Neural cell (in vitro differentiated cells): ENCODE data around the gene GNAS. TPM values are rescaled to one million over a fixed set of nuclear protein-coding genes. Genes with fewer than 3 reads are reported as not detected.

ENCODE experiments used
- H2AFZ ChIP-seq: fragments of 200-600, 300-800 bp; sonication (generic), shearing (Covaris generic); 2 replicates; pipeline ENCODE4 v1.6.0; 2014; ENCODE audit warnings: low read depth, mild to moderate bottlenecking, antibody characterized with exemption, low read length, moderate library complexity
- H3F3A ChIP-seq: fragments of 200-600 bp; shearing (Covaris generic); 2 replicates; pipeline ENCODE4 v1.6.1; 2016; ENCODE audit warnings: mild to moderate bottlenecking, moderate library complexity, mixed read lengths, antibody characterized with exemption, low read length; ENCODE audit not compliant: insufficient read depth, poor library complexity, severe bottlenecking
- H3K27ac ChIP-seq: fragments of 200-600, 300-800 bp; sonication (generic), shearing (Covaris generic); 2 replicates; pipeline ENCODE4 v1.5.1; 2014; ENCODE audit warnings: mild to moderate bottlenecking, low read length, moderate library complexity
- H3K27me3 ChIP-seq: fragments of 300-800, 200-600 bp; sonication (generic), shearing (Covaris generic); 2 replicates; pipeline ENCODE4 v1.6.0; 2014; ENCODE audit warnings: mild to moderate bottlenecking, low read depth, low read length, moderate library complexity; ENCODE audit not compliant: insufficient read depth
- H3K36me3 ChIP-seq: fragments of 300-800, 200-600 bp; sonication (generic), shearing (Covaris generic); 2 replicates; pipeline ENCODE4 v1.5.1; 2014; ENCODE audit warnings: mild to moderate bottlenecking, antibody characterized with exemption, low read length, moderate library complexity; ENCODE audit not compliant: insufficient read depth
- H3K4me2 ChIP-seq: fragments of 300-800, 200-600 bp; sonication (generic), shearing (Covaris generic); 2 replicates; pipeline ENCODE4 v1.6.0; 2014; ENCODE audit warnings: mild to moderate bottlenecking, low read length
- H3K4me3 ChIP-seq: fragments of 300-800, 200-600 bp; sonication (generic), shearing (Covaris generic); 2 replicates; pipeline ENCODE4 v1.5.1; 2014; ENCODE audit warnings: mild to moderate bottlenecking, low read length, moderate library complexity
- H3K79me2 ChIP-seq: fragments of 200-600 bp; shearing (Covaris generic); replicated peaks from 2 replicates; pipeline ENCODE4 v1.6.0; 2014; ENCODE audit warnings: mild to moderate bottlenecking, low read length, moderate library complexity; ENCODE audit not compliant: insufficient read depth
- H3K9ac ChIP-seq: fragments of 300-800, 200-600 bp; sonication (generic), shearing (Covaris generic); 2 replicates; pipeline ENCODE4 v1.6.1; 2016; ENCODE audit warnings: mild to moderate bottlenecking, low read length, mixed read lengths
- H3K9me2 ChIP-seq: fragments of 200-600 bp; shearing (Covaris generic); 2 replicates; pipeline ENCODE4 v1.6.1; 2016; ENCODE audit warnings: mild to moderate bottlenecking, low read length, mixed read lengths; ENCODE audit not compliant: insufficient read depth
- H3K9me3 ChIP-seq: fragments of 200-600, 300-800 bp; sonication (generic), shearing (Covaris generic); 2 replicates; pipeline ENCODE4 v1.6.1; 2016; ENCODE audit warnings: mild to moderate bottlenecking, mixed run types, low read length, moderate library complexity, mixed read lengths
- H4K20me1 ChIP-seq: fragments of 200-600 bp; shearing (Covaris generic); 2 replicates; pipeline ENCODE4 v1.6.1; 2016; ENCODE audit warnings: mild to moderate bottlenecking, mixed run types; ENCODE audit not compliant: insufficient read depth
- EP300 ChIP-seq: fragments of 450-650 bp; conservative IDR thresholded peaks from 2 replicates; pipeline ENCODE4 v1.6.1; 2014; ENCODE audit warnings: antibody characterized with exemption, mild to moderate bottlenecking, moderate library complexity; ENCODE audit not compliant: poor library complexity, severe bottlenecking
- EZH2 ChIP-seq: fragments of 200-600, 300-800 bp; shearing (Covaris generic), sonication (generic); IDR thresholded peaks from 2 replicates; pipeline ENCODE4 v1.6.1; 2014; ENCODE audit warnings: antibody characterized with exemption, low read length, borderline replicate concordance, mild to moderate bottlenecking; ENCODE audit not compliant: insufficient read depth, poor library complexity, severe bottlenecking
- MXI1 ChIP-seq: fragments of 450-650 bp; conservative IDR thresholded peaks from 2 replicates; pipeline ENCODE4 v1.6.1; 2014; ENCODE audit warnings: antibody characterized with exemption, mild to moderate bottlenecking; ENCODE audit not compliant: poor library complexity, severe bottlenecking
- POLR2AphosphoS5 ChIP-seq: IDR thresholded peaks from 2 replicates; pipeline ENCODE4 v1.6.1; 2012
- RAD21 ChIP-seq: fragments of 450-650 bp; conservative IDR thresholded peaks from 2 replicates; pipeline ENCODE4 v1.6.1; 2014; ENCODE audit warnings: antibody characterized with exemption, mild to moderate bottlenecking, moderate library complexity
- SMC3 ChIP-seq: fragments of 450-650 bp; conservative IDR thresholded peaks from 2 replicates; pipeline ENCODE4 v1.6.1; 2014; ENCODE audit warnings: antibody characterized with exemption, mild to moderate bottlenecking, moderate library complexity; ENCODE audit not compliant: poor library complexity
- TAF1 ChIP-seq: IDR thresholded peaks from 2 replicates; pipeline ENCODE4 v1.6.1; 2012; ENCODE audit warnings: low read depth
- polyA plus RNA-seq: library from polyadenylated mRNA; depleted of rRNA; stranded (reverse); fragments of >200 nt; gene quantifications from 2 replicates; pipeline ENCODE4 v1.2.3, GENCODE V29; 2014
- TF ChIP-seq, protein P1 (sequence below): fragments of 450-650 bp; IDR thresholded peaks from 2 replicates; pipeline ENCODE4 v1.5.1; 2014; ENCODE audit warnings: antibody characterized with exemption, mild to moderate bottlenecking, moderate library complexity; ENCODE audit not compliant: poor library complexity, severe bottlenecking
- TF ChIP-seq, protein P2 (sequence below): IDR thresholded peaks from 2 replicates; pipeline ENCODE4 v1.6.1; 2012; ENCODE audit warnings: borderline replicate concordance

Gene GNAS
- polyA plus RNA-seq, 1 donor from 2014 or later: 958 TPM

DNA sequence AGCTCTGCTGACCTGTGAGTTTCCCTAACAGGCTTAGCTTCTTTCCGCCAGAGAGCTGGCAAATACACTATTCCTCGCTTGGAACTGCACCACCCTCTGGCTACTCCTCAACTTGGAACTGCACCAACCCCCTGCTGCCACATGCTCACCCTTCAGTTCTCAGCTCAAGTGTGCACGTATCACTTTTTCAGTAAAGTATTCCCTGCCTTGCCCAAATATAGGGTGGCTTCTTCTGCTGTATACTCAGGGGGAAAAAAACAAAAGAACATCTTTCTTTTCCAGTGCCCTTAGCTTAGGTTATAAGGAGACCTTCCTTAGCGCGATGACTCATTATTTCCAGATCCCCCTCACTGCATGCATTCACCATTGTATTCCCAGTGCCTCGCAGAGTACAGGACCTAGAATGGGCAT is 23.0 kb upstream of the GNAS start:
- H3K9me2 ChIP-seq: no peaks in the 10 kb centered on the region
- no peak overlapping the region for H3K4me2 ChIP-seq
- TF ChIP-seq POLR2AphosphoS5: no peak
- TF ChIP-seq SMC3: no peak
- TF ChIP-seq EZH2: no peak
- TF ChIP-seq MXI1: no peak
- TF ChIP-seq, protein P1, sequence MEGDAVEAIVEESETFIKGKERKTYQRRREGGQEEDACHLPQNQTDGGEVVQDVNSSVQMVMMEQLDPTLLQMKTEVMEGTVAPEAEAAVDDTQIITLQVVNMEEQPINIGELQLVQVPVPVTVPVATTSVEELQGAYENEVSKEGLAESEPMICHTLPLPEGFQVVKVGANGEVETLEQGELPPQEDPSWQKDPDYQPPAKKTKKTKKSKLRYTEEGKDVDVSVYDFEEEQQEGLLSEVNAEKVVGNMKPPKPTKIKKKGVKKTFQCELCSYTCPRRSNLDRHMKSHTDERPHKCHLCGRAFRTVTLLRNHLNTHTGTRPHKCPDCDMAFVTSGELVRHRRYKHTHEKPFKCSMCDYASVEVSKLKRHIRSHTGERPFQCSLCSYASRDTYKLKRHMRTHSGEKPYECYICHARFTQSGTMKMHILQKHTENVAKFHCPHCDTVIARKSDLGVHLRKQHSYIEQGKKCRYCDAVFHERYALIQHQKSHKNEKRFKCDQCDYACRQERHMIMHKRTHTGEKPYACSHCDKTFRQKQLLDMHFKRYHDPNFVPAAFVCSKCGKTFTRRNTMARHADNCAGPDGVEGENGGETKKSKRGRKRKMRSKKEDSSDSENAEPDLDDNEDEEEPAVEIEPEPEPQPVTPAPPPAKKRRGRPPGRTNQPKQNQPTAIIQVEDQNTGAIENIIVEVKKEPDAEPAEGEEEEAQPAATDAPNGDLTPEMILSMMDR: no peak
- TF ChIP-seq TAF1: no peak
- TF ChIP-seq EP300: no peak
- TF ChIP-seq, protein P2, sequence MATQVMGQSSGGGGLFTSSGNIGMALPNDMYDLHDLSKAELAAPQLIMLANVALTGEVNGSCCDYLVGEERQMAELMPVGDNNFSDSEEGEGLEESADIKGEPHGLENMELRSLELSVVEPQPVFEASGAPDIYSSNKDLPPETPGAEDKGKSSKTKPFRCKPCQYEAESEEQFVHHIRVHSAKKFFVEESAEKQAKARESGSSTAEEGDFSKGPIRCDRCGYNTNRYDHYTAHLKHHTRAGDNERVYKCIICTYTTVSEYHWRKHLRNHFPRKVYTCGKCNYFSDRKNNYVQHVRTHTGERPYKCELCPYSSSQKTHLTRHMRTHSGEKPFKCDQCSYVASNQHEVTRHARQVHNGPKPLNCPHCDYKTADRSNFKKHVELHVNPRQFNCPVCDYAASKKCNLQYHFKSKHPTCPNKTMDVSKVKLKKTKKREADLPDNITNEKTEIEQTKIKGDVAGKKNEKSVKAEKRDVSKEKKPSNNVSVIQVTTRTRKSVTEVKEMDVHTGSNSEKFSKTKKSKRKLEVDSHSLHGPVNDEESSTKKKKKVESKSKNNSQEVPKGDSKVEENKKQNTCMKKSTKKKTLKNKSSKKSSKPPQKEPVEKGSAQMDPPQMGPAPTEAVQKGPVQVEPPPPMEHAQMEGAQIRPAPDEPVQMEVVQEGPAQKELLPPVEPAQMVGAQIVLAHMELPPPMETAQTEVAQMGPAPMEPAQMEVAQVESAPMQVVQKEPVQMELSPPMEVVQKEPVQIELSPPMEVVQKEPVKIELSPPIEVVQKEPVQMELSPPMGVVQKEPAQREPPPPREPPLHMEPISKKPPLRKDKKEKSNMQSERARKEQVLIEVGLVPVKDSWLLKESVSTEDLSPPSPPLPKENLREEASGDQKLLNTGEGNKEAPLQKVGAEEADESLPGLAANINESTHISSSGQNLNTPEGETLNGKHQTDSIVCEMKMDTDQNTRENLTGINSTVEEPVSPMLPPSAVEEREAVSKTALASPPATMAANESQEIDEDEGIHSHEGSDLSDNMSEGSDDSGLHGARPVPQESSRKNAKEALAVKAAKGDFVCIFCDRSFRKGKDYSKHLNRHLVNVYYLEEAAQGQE: no peak
- TF ChIP-seq RAD21: no peak
- H3K36me3 ChIP-seq: no peaks in the 10 kb centered on the region
- H3K27me3 ChIP-seq: no peaks in the 10 kb centered on the region
- no peaks in the 10 kb centered on the region for H3K79me2 ChIP-seq
- no peak overlapping the region for H2AFZ ChIP-seq
- H3F3A ChIP-seq: no peaks in the 10 kb centered on the region
- H3K9me3 ChIP-seq: no peaks in the 10 kb centered on the region
- no peak overlapping the region for H3K27ac ChIP-seq
- no peak overlapping the region for H3K9ac ChIP-seq
- no peak overlapping the region for H3K4me3 ChIP-seq
- H4K20me1 ChIP-seq: no peaks in the 10 kb centered on the region

DNA sequence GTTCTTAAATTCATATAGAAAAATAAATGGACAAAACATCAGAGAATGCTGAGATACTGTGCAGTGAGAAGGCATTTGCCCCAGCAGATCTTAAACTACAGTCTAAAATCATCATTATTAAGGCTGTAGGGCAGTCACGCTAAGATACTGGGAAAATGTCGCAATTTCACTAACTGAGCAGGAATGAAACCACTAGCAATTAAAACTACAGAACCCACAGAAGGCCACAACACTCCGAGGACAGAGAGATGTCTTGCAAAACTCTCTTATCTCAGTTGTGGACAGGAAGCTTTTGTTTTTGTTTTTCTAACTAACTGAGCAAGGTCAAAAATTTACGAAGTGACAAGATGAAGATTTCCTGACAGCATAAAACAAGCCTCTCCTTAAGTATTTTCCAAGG is 20.1 kb upstream of the GNAS start:
- H3K9me3 ChIP-seq: no peaks in the 10 kb centered on the region
- H3F3A ChIP-seq: no peaks in the 10 kb centered on the region
- H3K9me2 ChIP-seq: no peaks in the 10 kb centered on the region
- no peaks in the 10 kb centered on the region for H3K79me2 ChIP-seq
- no peak overlapping the region for H3K4me2 ChIP-seq
- TF ChIP-seq, protein P2: no peak
- no peak for TF ChIP-seq SMC3
- no peak for TF ChIP-seq RAD21
- no peak for TF ChIP-seq POLR2AphosphoS5
- TF ChIP-seq MXI1: no peak
- no peak for TF ChIP-seq TAF1
- no peak for TF ChIP-seq EP300
- TF ChIP-seq, protein P1: no peak
- TF ChIP-seq EZH2: no peak
- no peaks in the 10 kb centered on the region for H4K20me1 ChIP-seq
- H3K4me3 ChIP-seq: no peak overlapping the region
- H3K9ac ChIP-seq: no peak overlapping the region
- no peak overlapping the region for H3K27ac ChIP-seq
- no peaks in the 10 kb centered on the region for H3K27me3 ChIP-seq
- no peak overlapping the region for H2AFZ ChIP-seq
- H3K36me3 ChIP-seq: no peaks in the 10 kb centered on the region
